ENCODE results near the gene TENT4B.

GRCh38 chr16:50198802-50199403 lies 45.8 kb downstream of the TENT4B start:
- TF ChIP-seq RAD21 (IDR thresholded peaks at IDR 0.05; ENCODE audit: low read length) (no peak), CTCF (IDR thresholded peaks at IDR 0.05) (no peak), TAF1 (IDR thresholded peaks at IDR 0.05; ENCODE audit: borderline replicate concordance, low read depth, low read length) (no peak), SIN3A (IDR thresholded peaks at IDR 0.05; ENCODE audit: borderline replicate concordance, low read depth, low read length) (no peak), PBX3 (IDR thresholded peaks at IDR 0.05) (no peak), JUND (IDR thresholded peaks at IDR 0.05) (no peak), POLR2AphosphoS5 (IDR thresholded peaks at IDR 0.05; ENCODE audit: low read depth, low read length) (no peak), EZH2phosphoT487 (IDR thresholded peaks at IDR 0.05; ENCODE audit: borderline replicate concordance, low read depth) (no peak), CHD2 (IDR thresholded peaks at IDR 0.05; ENCODE audit: low read length, partially characterized antibody) (no peak), ZBTB33 (IDR thresholded peaks at IDR 0.05; ENCODE audit: borderline replicate concordance, low read depth) (no peak), GABPA (IDR thresholded peaks at IDR 0.05; ENCODE audit: low read depth) (no peak), TEAD4 (IDR thresholded peaks at IDR 0.05; ENCODE audit: borderline replicate concordance, insufficient read depth) (no peak), NRF1 (IDR thresholded peaks at IDR 0.05; ENCODE audit: low read depth, low read length) (no peak), EP300 (IDR thresholded peaks at IDR 0.05; ENCODE audit: borderline replicate concordance in 1 of 2, low read depth in 1 of 2, low read length in 1 of 2) (no peak)

Data from SK-N-SH (cell line).